Neuronal stem cell (in vitro differentiated cells): Measurements from ENCODE around the gene STPG1.

Experiments used
- DNase-seq: peaks from one replicate; pipeline ENCODE4 v3.0.0-alpha.2; 2013; ENCODE audit warnings: low spot score
- H2AFZ ChIP-seq: one replicate; pipeline ENCODE4 v1.6.1; 2013; ENCODE audit warnings: mild to moderate bottlenecking, low read length, inconsistent platforms
- H2AK5ac ChIP-seq: 2 replicates; pipeline ENCODE4 v1.6.1; 2013; ENCODE audit warnings: low read depth, mild to moderate bottlenecking, inconsistent platforms, low read length, moderate library complexity, mixed read lengths
- H2BK120ac ChIP-seq: 2 replicates; pipeline ENCODE4 v1.6.1; 2013; ENCODE audit warnings: low read depth, mild to moderate bottlenecking, inconsistent platforms, low read length, moderate library complexity, mixed read lengths
- H2BK12ac ChIP-seq: one replicate; pipeline ENCODE4 v1.6.1; 2013; ENCODE audit warnings: low read length, inconsistent platforms
- H2BK15ac ChIP-seq: 2 replicates; pipeline ENCODE4 v1.6.1; 2013; ENCODE audit warnings: mild to moderate bottlenecking, low read length, inconsistent platforms, mixed read lengths
- H2BK5ac ChIP-seq: one replicate; pipeline ENCODE4 v1.6.1; 2013; ENCODE audit warnings: inconsistent platforms, mild to moderate bottlenecking, low read length, moderate library complexity
- H3K14ac ChIP-seq: one replicate; pipeline ENCODE4 v1.6.1; 2013; ENCODE audit warnings: low read length, inconsistent platforms
- H3K18ac ChIP-seq: 2 replicates; pipeline ENCODE4 v1.6.1; 2013; ENCODE audit warnings: low read length, inconsistent platforms
- H3K23ac ChIP-seq: 2 replicates; pipeline ENCODE4 v1.6.1; 2013; ENCODE audit warnings: low read depth, mild to moderate bottlenecking, mixed read lengths, low read length, inconsistent platforms; ENCODE audit not compliant: poor library complexity
- H3K27ac ChIP-seq: replicated peaks from 3 replicates; pipeline ENCODE4 v1.5.1; 2013; ENCODE audit warnings: low read length, inconsistent platforms
- H3K27me3 ChIP-seq, 3 experiments: 2 replicates each; pipeline ENCODE4 v1.6.1; 2013; ENCODE audit warnings: low read length in 3 of 3, mild to moderate bottlenecking in 2 of 3, inconsistent platforms in 1 of 3, low read depth in 1 of 3, mixed read lengths in 1 of 3, moderate library complexity in 1 of 3; ENCODE audit not compliant: control insufficient read depth in 3 of 3, insufficient read depth in 3 of 3
- H3K36me3 ChIP-seq, 2 donors: replicated peaks in 1 of 2; 2 replicates each; pipeline ENCODE4 v1.6.1; 2013; ENCODE audit warnings: low read length in 2 of 2; ENCODE audit not compliant: control insufficient read depth in 2 of 2, insufficient read depth in 2 of 2
- H3K4ac ChIP-seq: 2 replicates; pipeline ENCODE4 v1.6.1; 2013; ENCODE audit warnings: inconsistent platforms, mild to moderate bottlenecking, low read length, moderate library complexity
- H3K4me1 ChIP-seq, 2 donors: 1 replicate in 1 of 2; 2 replicates in 1 of 2; pipeline ENCODE4 v1.6.1; 2013; ENCODE audit warnings: low read length in 2 of 2, low read depth in 1 of 2; ENCODE audit not compliant: control insufficient read depth in 2 of 2, insufficient read depth in 1 of 2
- H3K4me2 ChIP-seq: one replicate; pipeline ENCODE4 v1.6.1; 2013; ENCODE audit warnings: mild to moderate bottlenecking, low read length, inconsistent platforms; ENCODE audit not compliant: insufficient read depth, poor library complexity, severe bottlenecking
- H3K4me3 ChIP-seq, 2 donors: 2 replicates each; pipeline ENCODE4 v1.5.1; 2013; ENCODE audit warnings: low read length in 2 of 2, mild to moderate bottlenecking in 2 of 2, inconsistent platforms in 1 of 2, moderate library complexity in 1 of 2
- H3K79me1 ChIP-seq: one replicate; pipeline ENCODE4 v1.6.1; 2013; ENCODE audit warnings: low read depth, mild to moderate bottlenecking, inconsistent platforms, low read length, moderate library complexity
- H3K9ac ChIP-seq: one replicate; pipeline ENCODE4 v1.6.1; 2013; ENCODE audit warnings: mild to moderate bottlenecking, low read depth, low read length, inconsistent platforms; ENCODE audit not compliant: poor library complexity
- H3K9me3 ChIP-seq, 2 donors: replicated peaks in 1 of 2; 2 replicates each; pipeline versions ENCODE3 to v1.6.1; 2013; ENCODE audit warnings: low read length in 2 of 2, mild to moderate bottlenecking in 2 of 2, inconsistent platforms in 1 of 2, low read depth in 1 of 2, mixed read lengths in 1 of 2, moderate library complexity in 1 of 2; ENCODE audit not compliant: control insufficient read depth in 2 of 2, insufficient read depth in 1 of 2
- H4K8ac ChIP-seq: one replicate; pipeline ENCODE4 v1.6.1; 2013; ENCODE audit warnings: low read depth, mild to moderate bottlenecking, inconsistent platforms, low read length, moderate library complexity
- H4K91ac ChIP-seq: one replicate; pipeline ENCODE4 v1.6.1; 2013; ENCODE audit warnings: low read length, low read depth, mild to moderate bottlenecking, inconsistent platforms; ENCODE audit not compliant: poor library complexity
- WGBS, 2 donors: extraction: QIAGEN DNeasy Blood & Tissue Kit; methylation state at CpG; one replicate each; pipeline ENCODE4 v1.1.7; 2013; ENCODE audit warnings: missing lambda C conversion rate in 2 of 2, mixed read lengths in 1 of 2; ENCODE audit not compliant: insufficient read length in 2 of 2, insufficient replicate concordance in 1 of 2; ENCODE audit errors: extremely low coverage in 2 of 2; 5-methylcytosine and 5-hydroxymethylcytosine counted together

The STPG1 gene

GRCh38 chr1:24424207-24424606 is 10.6 kb upstream of the STPG1 start:
- H2AFZ ChIP-seq, result no peak overlapping the region
- H3K18ac ChIP-seq, result no peak overlapping the region
- no peak overlapping the region for H3K14ac ChIP-seq
- no peaks in the 10 kb centered on the region for H3K9me3 ChIP-seq
- H4K91ac ChIP-seq, result no peak overlapping the region
- H3K4me1 ChIP-seq, result no peaks in the 10 kb centered on the region
- H2BK120ac ChIP-seq, result no peak overlapping the region
- no peak overlapping the region for H2AK5ac ChIP-seq
- no CpG with 5 or more reads among the region's 5 CpGs for WGBS, 2 donors
- no peaks in the 10 kb centered on the region for H3K27me3 ChIP-seq
- no peaks in the 10 kb centered on the region for H3K79me1 ChIP-seq
- no peak overlapping the region for H4K8ac ChIP-seq
- no peak overlapping the region for H2BK12ac ChIP-seq
- no peak overlapping the region for H3K4me2 ChIP-seq
- no peak overlapping the region for H2BK15ac ChIP-seq
- H3K4ac ChIP-seq, result no peak overlapping the region
- no peak overlapping the region for H3K9ac ChIP-seq
- DNase-seq, result no peak
- H3K23ac ChIP-seq, result no peak overlapping the region
- H3K4me3 ChIP-seq, result no peak overlapping the region
- H3K36me3 ChIP-seq, result no peaks in the 10 kb centered on the region
- no peak overlapping the region for H3K27ac ChIP-seq
- H2BK5ac ChIP-seq, result no peak overlapping the region

- Histone ChIP-seq H3K4ac (no peak overlapping the region), H4K8ac (no peak overlapping the region), H3K4me3 (no peak overlapping the region), H3K9me3 (no peaks in the 10 kb centered on the region), H2BK5ac (no peak overlapping the region), H4K91ac (no peak overlapping the region), H2BK12ac (no peak overlapping the region), H2BK15ac (no peak overlapping the region), H3K4me1 (no peaks in the 10 kb centered on the region), H3K27me3 (peaks cover 0 to 12% (median 2%) of the 10 kb centered on the region in 3 experiments), H3K36me3 (no peaks in the 10 kb centered on the region), H3K4me2 (no peak overlapping the region), H2AFZ (no peak overlapping the region), H3K27ac (no peak overlapping the region), H3K18ac (no peak overlapping the region), H2AK5ac (no peak overlapping the region), H3K23ac (no peak overlapping the region), H2BK120ac (no peak overlapping the region), H3K9ac (no peak overlapping the region), H3K79me1 (no peaks in the 10 kb centered on the region), H3K14ac (no peak overlapping the region)
- DNase-seq, result no peak
- WGBS, 2 donors, result no CpG with 5 or more reads among the region's 2 CpGs
Measured at GRCh38 chr1:24421502-24421901, 7.9 kb upstream of the STPG1 start.

- Histone ChIP-seq H3K23ac (no peak overlapping the region), H2AFZ (no peak overlapping the region), H3K79me1 (no peaks in the 10 kb centered on the region), H3K9ac (no peak overlapping the region), H3K4me1 (peaks cover 0 to 5% of the 10 kb centered on the region in 2 donors), H4K91ac (no peak overlapping the region), H3K4ac (no peak overlapping the region), H4K8ac (no peak overlapping the region), H3K4me2 (no peak overlapping the region), H2BK5ac (no peak overlapping the region), H2BK15ac (no peak overlapping the region), H2BK12ac (no peak overlapping the region), H2BK120ac (no peak overlapping the region), H3K18ac (no peak overlapping the region), H3K9me3 (no peaks in the 10 kb centered on the region), H2AK5ac (no peak overlapping the region), H3K36me3 (no peaks in the 10 kb centered on the region), H3K14ac (no peak overlapping the region), H3K27me3 (peaks cover 0 to 22% (median 2%) of the 10 kb centered on the region in 3 experiments), H3K27ac (no peak overlapping the region), H3K4me3 (no peak overlapping the region)
- DNase-seq, result no peak
- no CpG with 5 or more reads among the region's 4 CpGs for WGBS, 2 donors
Measured at GRCh38 chr1:24420547-24420946, 7.0 kb upstream of the STPG1 start.

- no peak overlapping the region for H2BK15ac ChIP-seq
- DNase-seq, result no peak
- H3K23ac ChIP-seq, result no peak overlapping the region
- H3K4me3 ChIP-seq, result no peak overlapping the region
- no peak overlapping the region for H3K4ac ChIP-seq
- H3K14ac ChIP-seq, result no peak overlapping the region
- H3K18ac ChIP-seq, result no peak overlapping the region
- H3K9ac ChIP-seq, result no peak overlapping the region
- no peak overlapping the region for H2AFZ ChIP-seq
- peaks cover 0 to 5% of the 10 kb centered on the region in 2 donors for H3K4me1 ChIP-seq
- H3K4me2 ChIP-seq, result no peak overlapping the region
- no peak overlapping the region for H3K27ac ChIP-seq
- no peak overlapping the region for H2BK12ac ChIP-seq
- no peak overlapping the region for H2BK120ac ChIP-seq
- H4K91ac ChIP-seq, result no peak overlapping the region
- no peak overlapping the region for H4K8ac ChIP-seq
- H2AK5ac ChIP-seq, result no peak overlapping the region
- no peak overlapping the region for H2BK5ac ChIP-seq
- H3K9me3 ChIP-seq, result no peaks in the 10 kb centered on the region
- H3K79me1 ChIP-seq, result no peaks in the 10 kb centered on the region
- WGBS, 2 donors, result 100% methylated on average over 1 of the region's 14 CpGs; no CpG with 5 or more reads in 1 of the 2 donors
- H3K27me3 ChIP-seq, result peaks cover 0 to 23% (median 2%) of the 10 kb centered on the region in 3 experiments
- H3K36me3 ChIP-seq, result no peaks in the 10 kb centered on the region
Measured at GRCh38 chr1:24418898-24419628, 5.5 kb upstream of the STPG1 start.
